Measurements from ENCODE around the gene EDARADD. TPM values are rescaled to one million over a fixed set of nuclear protein-coding genes. Genes with fewer than 3 reads are reported as not detected.

Gene EDARADD
- total RNA-seq, 2 experiments from 2014 or later: not detected

- H3K9me2 ChIP-seq (ENCODE audit: insufficient read depth, low read length): no peaks in the 10 kb centered on the region
- no peaks in the 10 kb centered on the region for H3K36me3 ChIP-seq (ENCODE audit: insufficient read depth, low read length)
- TF ChIP-seq CTCF (conservative IDR thresholded peaks at IDR 0.05; ENCODE audit: low read length) (no peak), EZH2phosphoT487 (IDR thresholded peaks at IDR 0.05; ENCODE audit: borderline replicate concordance, low read depth, low read length) (no peak)
- H3K4me1 ChIP-seq (ENCODE audit: insufficient read depth, low read length, poor library complexity, severe bottlenecking): no peaks in the 10 kb centered on the region
- no peak overlapping the region for H3K4me2 ChIP-seq (ENCODE audit: low read length)
- no peak overlapping the region for H2AFZ ChIP-seq (ENCODE audit: low read length)
- no peaks in the 10 kb centered on the region for H3K9me3 ChIP-seq (ENCODE audit: low read length)
- no peaks in the 10 kb centered on the region for H3K79me2 ChIP-seq (ENCODE audit: insufficient read depth, low read depth, low read length)
- no TSS peak for BruUV-seq (replicated peaks)
- intact Hi-C loops (cut with micrococcal nuclease; ENCODE audit: unreplicated experiment): no loop called here
- ChIA-PET POLR2A (interaction anchor here (0.5 to 0.6 kb wide), 3 partner anchors 33 to 146 kb away, joined by 3 read pairs; no protein-coding TSS in a partner anchor), CTCF (ENCODE audit: unreplicated experiment) (no interaction called here)
- no peak for DNase-seq (ENCODE audit: low spot score)
- H3K27ac ChIP-seq (ENCODE audit: low read depth, low read length, poor library complexity, severe bottlenecking): no peak overlapping the region
- no peak overlapping the region for H3K4me3 ChIP-seq (ENCODE audit: low read depth, low read length, poor library complexity, severe bottlenecking)
- no peaks in the 10 kb centered on the region for H4K20me1 ChIP-seq (ENCODE audit: insufficient read depth, low read length)
Measured at GRCh38 chr1:236494586-236495466, 100.7 kb downstream of the EDARADD start.

DNA sequence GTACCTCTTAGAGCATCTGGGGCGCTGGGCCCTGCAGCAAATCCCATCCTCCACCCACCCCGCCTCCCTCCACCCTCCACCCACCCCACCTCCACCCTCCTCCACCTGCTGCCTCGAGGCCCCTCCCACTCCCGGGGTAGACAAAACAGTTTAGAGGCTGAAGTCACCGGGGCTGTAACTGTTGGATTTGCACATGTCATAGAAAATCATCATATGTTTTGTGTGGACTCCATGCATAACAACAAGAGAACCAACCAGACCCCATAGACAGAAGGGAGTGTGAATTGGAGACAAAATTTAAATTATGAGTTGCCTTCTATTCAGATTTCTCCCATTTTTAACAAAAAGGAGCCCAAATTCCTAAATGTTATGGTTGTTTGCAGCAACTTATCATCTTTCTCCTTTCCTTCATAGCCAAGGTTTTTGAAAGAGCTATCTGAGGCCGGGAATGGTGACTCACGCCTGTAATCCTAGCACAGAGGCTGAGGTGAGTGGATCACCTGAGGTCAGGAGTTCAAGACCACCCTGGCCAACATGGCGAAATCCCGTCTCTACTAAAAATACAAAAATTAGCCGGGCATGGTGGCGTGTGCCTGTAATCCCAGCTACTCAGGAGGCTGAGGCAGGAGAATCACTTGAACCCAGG is 101.5 kb downstream of the EDARADD start:
- H3K27ac ChIP-seq (ENCODE audit: low read depth, low read length, poor library complexity, severe bottlenecking): no peak overlapping the region
- H3K4me2 ChIP-seq (ENCODE audit: low read length): no peak overlapping the region
- no peaks in the 10 kb centered on the region for H3K36me3 ChIP-seq (ENCODE audit: insufficient read depth, low read length)
- H3K4me1 ChIP-seq (ENCODE audit: insufficient read depth, low read length, poor library complexity, severe bottlenecking): no peaks in the 10 kb centered on the region
- H2AFZ ChIP-seq (ENCODE audit: low read length): no peak overlapping the region
- H3K9me3 ChIP-seq (ENCODE audit: low read length): no peaks in the 10 kb centered on the region
- no peaks in the 10 kb centered on the region for H4K20me1 ChIP-seq (ENCODE audit: insufficient read depth, low read length)
- DNase-seq (ENCODE audit: low spot score): no peak
- ChIA-PET POLR2A (interaction anchor here (0.6 kb wide), 1 partner anchor 147 kb away, joined by 3 read pairs; no protein-coding TSS in a partner anchor), CTCF (ENCODE audit: unreplicated experiment) (no interaction called here)
- intact Hi-C loops (cut with micrococcal nuclease; ENCODE audit: unreplicated experiment): no loop called here
- H3K4me3 ChIP-seq (ENCODE audit: low read depth, low read length, poor library complexity, severe bottlenecking): no peak overlapping the region
- H3K79me2 ChIP-seq (ENCODE audit: insufficient read depth, low read depth, low read length): no peaks in the 10 kb centered on the region
- TF ChIP-seq EZH2phosphoT487 (IDR thresholded peaks at IDR 0.05; ENCODE audit: borderline replicate concordance, low read depth, low read length): no peak
- TF ChIP-seq CTCF (conservative IDR thresholded peaks at IDR 0.05; ENCODE audit: low read length): no peak
- no TSS peak for BruUV-seq (replicated peaks)
- no peaks in the 10 kb centered on the region for H3K9me2 ChIP-seq (ENCODE audit: insufficient read depth, low read length)
